Upper lobe of left lung (tissue), 4 donors: ENCODE data around the gene OR52E6.

ENCODE experiments used
- CTCF ChIP-seq, 6 experiments: fragments of 450-650 bp in 4 of 6; fragments of 200-600 bp in 2 of 6; sonication (generic) in 2 of 6; IDR thresholded peaks; one replicate each; pipeline ENCODE4 v1.5.1; 2016 to 2019; ENCODE audit warnings: antibody characterized with exemption in 6 of 6
- EP300 ChIP-seq, 4 donors: sonication (generic); formaldehyde crosslinking; IDR thresholded peaks; one replicate each; pipeline ENCODE4 v1.5.1; 2017; ENCODE audit warnings: antibody characterized with exemption in 4 of 4, control low read depth in 2 of 4
- POLR2A ChIP-seq, 4 donors: fragments of 450-650 bp; IDR thresholded peaks; one replicate each; pipeline ENCODE4 v1.5.1; 2016 to 2017; ENCODE audit warnings: antibody characterized with exemption in 4 of 4, mild to moderate bottlenecking in 2 of 4
- POLR2AphosphoS5 ChIP-seq, 2 donors: sonication (generic); formaldehyde crosslinking; IDR thresholded peaks; one replicate each; pipeline ENCODE4 v1.5.1; 2017; ENCODE audit warnings: antibody characterized with exemption in 2 of 2

DNA sequence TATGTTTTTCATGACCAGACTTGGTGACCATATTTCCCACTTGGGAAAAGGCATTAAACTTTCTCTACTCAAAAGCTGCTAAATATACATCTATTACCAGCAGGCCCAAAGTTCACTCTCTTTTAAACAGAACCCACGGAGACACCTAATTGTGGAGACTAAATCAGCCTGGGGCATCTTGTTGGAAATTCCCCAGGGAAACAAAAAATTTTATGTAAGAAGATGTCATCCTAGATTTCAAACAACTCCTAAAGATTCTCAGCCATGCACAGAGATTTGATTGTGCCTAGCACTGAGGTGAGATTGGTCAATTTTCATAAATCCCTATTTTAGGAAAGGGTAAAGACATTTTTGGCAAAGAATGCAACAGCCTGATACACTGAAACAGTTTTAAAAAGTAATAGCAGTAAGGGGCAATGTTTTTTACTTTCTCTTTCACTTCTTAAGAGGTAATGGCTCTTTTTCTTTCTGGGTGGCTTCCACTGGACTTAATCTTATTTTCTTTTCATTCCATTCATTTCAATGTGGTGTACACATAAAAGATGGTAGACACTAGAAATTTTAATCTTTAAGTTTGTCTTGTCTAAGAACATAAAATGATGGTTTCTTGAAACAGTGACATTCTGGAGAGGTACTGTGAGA, 23.3 kb downstream of the OR52E6 start:
- TF ChIP-seq CTCF (IDR thresholded peaks at IDR 0.05) (no peak), POLR2AphosphoS5 (IDR thresholded peaks at IDR 0.05) (no peak), POLR2A (IDR thresholded peaks at IDR 0.05) (no peak), EP300 (IDR thresholded peaks at IDR 0.05) (no peak)
